H1 (cell line): ENCODE results near the gene ANK2. TPM values are rescaled to one million over a fixed set of nuclear protein-coding genes. Genes with fewer than 3 reads are reported as not detected.

ENCODE experiments used
- CTCF ChIA-PET: fragments of 300-600 bp; sonication (Branson Sonifier 250); formaldehyde crosslinking; loops from one replicate; lab custom pipeline; 2021; ENCODE audit not compliant: partially characterized antibody; lab: Charles Lee
- POLR2A ChIA-PET: fragments of 300-600 bp; sonication (Branson Sonifier 250); formaldehyde crosslinking; loops from one replicate; lab custom pipeline; 2021; ENCODE audit warnings: inconsistent platforms; ENCODE audit not compliant: partially characterized antibody; lab: Charles Lee
- DNase-seq, 2 experiments: peaks; one replicate each; pipeline versions ENCODE4 v3.0.0 to v3.0.0-alpha.2; 2010 to 2022; ENCODE audit warnings: low spot score in 2 of 2, low read depth in 1 of 2, mixed read lengths in 1 of 2
- FAIRE-seq: peaks from 2 replicates; lab custom pipeline; 2011; peaks lifted over from hg19 to GRCh38; lab: Jason Lieb, UNC
- H2AFZ ChIP-seq: 2 replicates; pipeline ENCODE4 v1.8.1; 2012; ENCODE audit warnings: low read length, inconsistent platforms
- H2AK5ac ChIP-seq: 2 replicates; pipeline ENCODE4 v1.6.1; 2013; ENCODE audit warnings: low read depth, low read length
- H2BK120ac ChIP-seq: replicated peaks from 2 replicates; pipeline ENCODE3; 2013; ENCODE audit warnings: low read depth, low read length, inconsistent platforms
- H2BK12ac ChIP-seq: 2 replicates; pipeline ENCODE4 v1.6.1; 2013; ENCODE audit warnings: low read depth, low read length
- H2BK15ac ChIP-seq: 2 replicates; pipeline ENCODE4 v1.6.1; 2013; ENCODE audit warnings: low read length
- H2BK20ac ChIP-seq: 2 replicates; pipeline ENCODE4 v1.6.1; 2013; ENCODE audit warnings: low read length
- H2BK5ac ChIP-seq: 2 replicates; pipeline ENCODE4 v1.6.1; 2013; ENCODE audit warnings: low read depth, low read length
- H3K14ac ChIP-seq: 2 replicates; pipeline ENCODE4 v1.6.1; 2013; ENCODE audit warnings: inconsistent platforms; ENCODE audit not compliant: insufficient read length
- H3K18ac ChIP-seq: 2 replicates; pipeline ENCODE4 v1.6.1; 2013; ENCODE audit warnings: low read length; ENCODE audit errors: extremely low read depth
- H3K23ac ChIP-seq: 2 replicates; pipeline ENCODE4 v1.6.1; 2013; ENCODE audit warnings: inconsistent platforms; ENCODE audit not compliant: insufficient read length
- H3K23me2 ChIP-seq: 2 replicates; pipeline ENCODE4 v1.6.1; 2013; ENCODE audit warnings: low read depth, low read length
- H3K27ac ChIP-seq: 2 replicates; pipeline ENCODE4 v1.6.1; 2011; ENCODE audit warnings: low read depth, low read length, inconsistent platforms
- H3K27me3 ChIP-seq, 4 experiments: replicated peaks in 1 of 4; 1 replicate in 1 of 4; 2 replicates in 3 of 4; pipeline versions ENCODE4 v1.6.1 to v1.8.1; 2011 to 2013; ENCODE audit warnings: low read length in 3 of 4, mild to moderate bottlenecking in 3 of 4, inconsistent platforms in 2 of 4, mixed read lengths in 2 of 4, moderate library complexity in 1 of 4; ENCODE audit not compliant: control insufficient read depth in 3 of 4, insufficient read depth in 3 of 4; ENCODE audit errors: extremely low read depth in 1 of 4
- H3K36me3 ChIP-seq, 4 experiments: 2 replicates each; pipeline versions ENCODE4 v1.6.1 to v1.8.1; 2011 to 2013; ENCODE audit warnings: mild to moderate bottlenecking in 4 of 4, low read length in 3 of 4, moderate library complexity in 2 of 4, control low read depth in 1 of 4, inconsistent platforms in 1 of 4; ENCODE audit not compliant: insufficient read depth in 4 of 4, control insufficient read depth in 2 of 4
- H3K4ac ChIP-seq: replicated peaks from 2 replicates; pipeline ENCODE3; 2013; ENCODE audit warnings: low read length, low read depth, mixed read lengths, inconsistent platforms; ENCODE audit not compliant: insufficient read length
- H3K4me1 ChIP-seq, 4 experiments: replicated peaks in 1 of 4; 1 replicate in 1 of 4; 2 replicates in 3 of 4; pipeline versions ENCODE4 v1.6.1 to v1.8.1; 2011 to 2013; ENCODE audit warnings: low read length in 3 of 4, inconsistent platforms in 2 of 4, mixed read lengths in 1 of 4; ENCODE audit not compliant: insufficient read depth in 4 of 4, control insufficient read depth in 3 of 4
- H3K4me2 ChIP-seq, 2 experiments: 2 replicates each; pipeline versions ENCODE4 v1.6.1 to v1.8.1; 2011 to 2013; ENCODE audit warnings: low read depth in 2 of 2, low read length in 2 of 2, control low read depth in 1 of 2, inconsistent platforms in 1 of 2, mild to moderate bottlenecking in 1 of 2; ENCODE audit not compliant: insufficient read depth in 1 of 2
- H3K4me3 ChIP-seq, 4 experiments: fragments of 200-600, 300-600 bp in 1 of 4; sonication (generic), shearing (Covaris generic), sonication (Bioruptor Twin) in 1 of 4; 2 replicates each; pipeline versions ENCODE4 v1.5.1 to v1.8.1; 2011 to 2016; ENCODE audit warnings: low read length in 4 of 4, low read depth in 3 of 4, control low read depth in 2 of 4, inconsistent platforms in 2 of 4, mild to moderate bottlenecking in 2 of 4, mixed read lengths in 1 of 4, moderate library complexity in 1 of 4; ENCODE audit not compliant: insufficient read depth in 2 of 4; ENCODE audit errors: extremely low read depth in 1 of 4
- H3K56ac ChIP-seq: replicated peaks from 2 replicates; pipeline ENCODE3; 2013; ENCODE audit warnings: low read depth, mild to moderate bottlenecking, mixed read lengths, low read length, inconsistent platforms; ENCODE audit not compliant: insufficient read length
- H3K79me1 ChIP-seq: 2 replicates; pipeline ENCODE4 v1.6.1; 2013; ENCODE audit warnings: low read depth, low read length, control low read depth
- H3K79me2 ChIP-seq, 2 experiments: 2 replicates each; pipeline versions ENCODE4 v1.6.1 to v1.8.1; 2012 to 2013; ENCODE audit warnings: low read length in 2 of 2, mild to moderate bottlenecking in 2 of 2, inconsistent platforms in 1 of 2; ENCODE audit not compliant: insufficient read depth in 2 of 2, control insufficient read depth in 1 of 2
- H3K9ac ChIP-seq, 4 experiments: replicated peaks in 1 of 4; 1 replicate in 1 of 4; 2 replicates in 3 of 4; pipeline versions ENCODE4 v1.6.1 to v1.8.1; 2011 to 2013; ENCODE audit warnings: low read depth in 3 of 4, low read length in 3 of 4, control low read depth in 2 of 4, mild to moderate bottlenecking in 2 of 4, moderate library complexity in 2 of 4, inconsistent platforms in 1 of 4; ENCODE audit errors: extremely low read depth in 1 of 4
- H3K9me3 ChIP-seq, 2 experiments: 2 replicates each; pipeline versions ENCODE4 v1.6.1 to v1.8.1; 2012 to 2013; ENCODE audit warnings: mild to moderate bottlenecking in 2 of 2, moderate library complexity in 2 of 2, control low read depth in 1 of 2, inconsistent platforms in 1 of 2, low read depth in 1 of 2, low read length in 1 of 2, mixed read lengths in 1 of 2; ENCODE audit not compliant: insufficient read depth in 2 of 2
- H4K20me1 ChIP-seq, 2 experiments: replicated peaks in 1 of 2; 2 replicates each; pipeline versions ENCODE3 to v1.8.1; 2011 to 2013; ENCODE audit warnings: inconsistent platforms in 2 of 2, low read length in 2 of 2, mild to moderate bottlenecking in 1 of 2; ENCODE audit not compliant: insufficient read depth in 2 of 2, control insufficient read depth in 1 of 2
- H4K5ac ChIP-seq: 2 replicates; pipeline ENCODE4 v1.6.1; 2013; ENCODE audit warnings: low read length, low read depth, mixed read lengths, inconsistent platforms; ENCODE audit not compliant: insufficient read length
- H4K8ac ChIP-seq: 2 replicates; pipeline ENCODE4 v1.8.0; 2013; ENCODE audit warnings: mild to moderate bottlenecking, moderate library complexity, low read length, inconsistent platforms; ENCODE audit not compliant: insufficient read depth; ENCODE audit errors: extremely low read depth
- H4K91ac ChIP-seq: replicated peaks from 2 replicates; pipeline ENCODE3; 2013; ENCODE audit warnings: low read length, mixed read lengths, inconsistent platforms; ENCODE audit not compliant: insufficient read length
- KDM4A ChIP-seq: IDR thresholded peaks from one replicate; pipeline ENCODE4 v1.7.1; 2012; ENCODE audit warnings: low read depth, mild to moderate bottlenecking, moderate library complexity, low read length, inconsistent platforms; ENCODE audit not compliant: severe bottlenecking
- WGBS, 2 experiments: shearing (Covaris generic) in 1 of 2; methylation state at CpG; one replicate each; pipeline versions ENCODE4 v1.1.6 to v1.1.7; 2013 to 2015; ENCODE audit warnings: low lambda C conversion rate in 2 of 2, mixed read lengths in 2 of 2, inconsistent platforms in 1 of 2, low coverage in 1 of 2, missing lambda C conversion rate in 1 of 2; ENCODE audit not compliant: insufficient replicate concordance in 2 of 2, insufficient coverage in 1 of 2, insufficient read length in 1 of 2; ENCODE audit errors: extremely low coverage in 1 of 2, missing lambda C conversion rate in 1 of 2; 5-methylcytosine and 5-hydroxymethylcytosine counted together
- polyA plus RNA-seq, 7 experiments: library from polyadenylated mRNA; depleted of rRNA in 3 of 7; stranded (reverse) in 5 of 7; unstranded in 2 of 7; fragments of >200 nt in 5 of 7; fragments of 200-250 nt in 2 of 7; gene quantifications; 1 replicate in 5 of 7; 2 replicates in 1 of 7; 4 replicates in 1 of 7; pipeline versions ENCODE4 v1.2.1 to v1.2.3, GENCODE V29; 2011 to 2013; ENCODE audit warnings: missing spikeins in 2 of 7, mixed read lengths in 2 of 7
- total RNA-seq: library from RNA; stranded (reverse); fragmentation: NEBNext Ultra II Directional; extraction: Animal tissue kit (Norgen Biotek cat#: 25700); gene quantifications from 2 replicates; pipeline ENCODE4 v1.2.1, GENCODE V29; 2021
- TF ChIP-seq, protein P1 (sequence below): IDR thresholded peaks from 2 replicates; pipeline ENCODE4 v1.6.1; 2011; ENCODE audit warnings: low read depth, mild to moderate bottlenecking, low read length; ENCODE audit not compliant: insufficient read depth

ANK2 gene
- total and polyA plus RNA-seq, 2 of the 8 experiments (the other 6 are each of a cell fraction or from before 2014, with no cell fraction given): 14.2 to 35.1 TPM

DNA sequence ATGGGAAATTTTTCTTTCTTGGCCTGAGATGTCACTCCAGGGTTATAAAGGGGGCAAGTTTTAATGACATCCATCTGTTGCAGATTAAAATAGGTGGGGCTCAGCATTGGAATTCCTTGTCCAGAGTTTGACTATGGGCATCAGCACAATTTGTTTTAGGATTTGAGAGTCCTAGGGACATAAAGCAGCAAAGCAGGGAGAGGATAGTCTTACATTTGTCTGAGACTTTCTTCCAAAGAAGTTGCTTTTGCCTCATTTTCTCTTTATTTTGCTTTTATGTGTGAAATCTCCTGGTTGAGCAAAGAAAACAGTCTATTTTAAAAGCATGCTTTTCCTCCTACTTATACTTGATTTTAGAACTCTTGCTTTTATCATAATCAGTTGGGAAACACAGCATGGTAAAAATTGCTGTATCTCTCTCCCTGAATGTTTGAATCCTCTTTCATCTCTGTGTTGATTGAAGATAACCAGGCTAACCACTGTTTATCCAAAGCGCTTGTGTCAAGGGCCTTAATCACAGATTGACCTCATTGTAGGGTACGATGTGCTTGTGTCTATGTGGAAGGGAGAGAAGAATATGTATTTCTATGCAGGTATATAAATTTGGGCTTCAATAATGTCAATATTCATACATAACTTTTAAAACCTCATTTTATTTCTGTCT is 121.5 kb downstream of the ANK2 start:
- Histone ChIP-seq H3K27ac (no peak overlapping the region), H3K79me2 (no peaks in the 10 kb centered on the region), H3K14ac (no peak overlapping the region), H3K79me1 (no peaks in the 10 kb centered on the region), H3K27me3 (no peaks in the 10 kb centered on the region), H2BK5ac (no peak overlapping the region), H3K9me3 (no peaks in the 10 kb centered on the region), H3K4me2 (no peak overlapping the region), H3K23ac (no peak overlapping the region), H4K8ac (no peak overlapping the region), H2BK120ac (no peak overlapping the region), H3K23me2 (0 out of 2 replicates have a peak, but pooled peaks cover 2% of the 10 kb centered on the region), H2BK12ac (no peak overlapping the region), H3K4ac (no peak overlapping the region), H4K20me1 (no peaks in the 10 kb centered on the region), H2BK20ac (no peak overlapping the region), H2AFZ (no peak overlapping the region), H2AK5ac (no peak overlapping the region), H3K56ac (no peak overlapping the region), H3K36me3 (peaks cover 0 to 3% (median 0%) of the 10 kb centered on the region in 4 experiments; a peak in 1 of 8 replicates), H3K4me3 (no peak overlapping the region), H3K4me1 (peaks cover 0 to 10% (median 4%) of the 10 kb centered on the region in 4 experiments; a peak in 4 of 7 replicates), H2BK15ac (no peak overlapping the region), H4K91ac (no peak overlapping the region), H3K9ac (no peak overlapping the region), H4K5ac (no peak overlapping the region), H3K18ac (no peak overlapping the region)
- 97% methylated on average over 2 of the region's 2 CpGs; no CpG with 5 or more reads in 1 of the 2 experiments for WGBS, 2 experiments
- DNase-seq: no peak
- FAIRE-seq: no peak
- TF ChIP-seq, protein P1, sequence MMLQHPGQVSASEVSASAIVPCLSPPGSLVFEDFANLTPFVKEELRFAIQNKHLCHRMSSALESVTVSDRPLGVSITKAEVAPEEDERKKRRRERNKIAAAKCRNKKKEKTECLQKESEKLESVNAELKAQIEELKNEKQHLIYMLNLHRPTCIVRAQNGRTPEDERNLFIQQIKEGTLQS: no peak
- no peak for TF ChIP-seq KDM4A
- CTCF ChIA-PET: no interaction called here
- POLR2A ChIA-PET: no interaction called here
